ENCODE data around the gene NSUN5. TPM values are rescaled to one million over a fixed set of nuclear protein-coding genes. Genes with fewer than 3 reads are reported as not detected.

NSUN5 gene
- total RNA-seq, 1 experiment from 2014 or later: 70.4 TPM

GRCh38 chr7:73354196-73354595 is 45.6 kb upstream of the NSUN5 start:
- intact Hi-C loops (cut with micrococcal nuclease): no loop called here
- Histone ChIP-seq H3K4me3 (replicated peaks in 1 of 2; ENCODE audit: low read depth in 1 of 2, low read length in 2 of 2) (no peak overlapping the region), H3K4me2 (ENCODE audit: low read length) (no peak overlapping the region), H3K9ac (ENCODE audit: low read length) (no peak overlapping the region), H3K79me2 (ENCODE audit: insufficient read depth, low read length) (no peaks in the 10 kb centered on the region), H3K27me3 (ENCODE audit: insufficient read depth, low read length) (no peaks in the 10 kb centered on the region), H3K9me3 (ENCODE audit: control insufficient read depth in 1 of 2, insufficient read depth in 1 of 2, low read depth in 1 of 2, low read length in 2 of 2) (no peaks in the 10 kb centered on the region), H3K36me3 (ENCODE audit: control insufficient read depth in 1 of 2, insufficient read depth in 2 of 2, low read length in 2 of 2) (no peaks in the 10 kb centered on the region), H2AFZ (ENCODE audit: low read depth, low read length, poor library complexity, severe bottlenecking) (no peak overlapping the region), H3K27ac (ENCODE audit: low read depth, low read length) (no peak overlapping the region), H3K9me2 (ENCODE audit: insufficient read depth) (no peaks in the 10 kb centered on the region), H4K20me1 (ENCODE audit: insufficient read depth) (no peaks in the 10 kb centered on the region), H3K4me1 (ENCODE audit: control insufficient read depth in 1 of 2, insufficient read depth in 2 of 2, low read length in 2 of 2) (peaks cover 0 to 3% of the 10 kb centered on the region in 2 experiments; a peak in 1 of 4 replicates)
- ATAC-seq (no peak), DNase-seq (ENCODE audit: low read depth, low spot score) (no peak)
- RAD21 ChIA-PET (ENCODE audit: low non-redundant PET in 1 of 2, low total read pairs in 2 of 2, uncharacterized antibody in 2 of 2, unreplicated experiment in 2 of 2): no interaction called here
- CTCF ChIA-PET: no interaction called here
- BruUV-seq (replicated peaks): no TSS peak
- TF ChIP-seq SIN3A (IDR thresholded peaks at IDR 0.05; ENCODE audit: low read depth): no peak
- TF ChIP-seq EGR1 (IDR thresholded peaks at IDR 0.05; ENCODE audit: low read depth): no peak
- no peak for TF ChIP-seq REST (IDR thresholded peaks at IDR 0.05; ENCODE audit: low read depth)
- TF ChIP-seq CBX3 (IDR thresholded peaks at IDR 0.05; ENCODE audit: low read depth): no peak
- TF ChIP-seq RAD21 (IDR thresholded peaks at IDR 0.05; ENCODE audit: low read depth): no peak
- TF ChIP-seq ZBTB33 (IDR thresholded peaks at IDR 0.05; ENCODE audit: extremely low read depth, insufficient replicate concordance, low read length): no peak
- TF ChIP-seq ATF3 (IDR thresholded peaks at IDR 0.05): no peak
- no peak for TF ChIP-seq JUND (IDR thresholded peaks at IDR 0.05)
- POLR2A ChIA-PET: no interaction called here

Data from HCT116 (cell line).